RWPE1 (cell line): ENCODE measurements around the gene CASTOR1.
A peak's percentile ranks its signal among the peaks of the same experiment; 100 is the strongest.

ENCODE experiments used
- CTCF ChIA-PET: fragments of 350-600 bp; sonication (Branson Sonifier 250); formaldehyde crosslinking; extraction: SDS; loops from one replicate; lab custom pipeline; 2021; lab: Yijun Ruan, JAX
- POLR2A ChIA-PET: fragments of 400-600 bp; formaldehyde crosslinking; extraction: SDS; loops from one replicate; lab custom pipeline; 2020; ENCODE audit warnings: antibody characterized with exemption; ENCODE audit not compliant: low non-redundant PET; lab: Yijun Ruan, JAX
- DNase-seq: peaks from one replicate; pipeline ENCODE4 v3.0.0; 2012; ENCODE audit warnings: low spot score
- H3K27ac ChIP-seq: fragments of 450-650 bp; 2 replicates; pipeline ENCODE4 v1.5.1; 2017
- CTCF ChIP-seq: fragments of 450-650 bp; conservative IDR thresholded peaks from 2 replicates; pipeline ENCODE4 v1.5.1; 2017; ENCODE audit warnings: low read depth, mild to moderate bottlenecking

Gene CASTOR1

GRCh38 chr22:30293026-30293425 lies 3.7 kb upstream of the CASTOR1 start:
- CTCF ChIA-PET = no interaction called here
- no peak for TF ChIP-seq CTCF

GRCh38 chr22:30292069-30292970 lies 3.0 kb upstream of the CASTOR1 start:
- H3K27ac ChIP-seq = peak overlapping the region; percentile 95
- ChIA-PET POLR2A (no interaction called here), CTCF (interaction anchor here (0.6 kb wide), 1 partner anchor 666 kb away, joined by 4 read pairs; no protein-coding TSS in a partner anchor)
- no peak for DNase-seq
- TF ChIP-seq CTCF = no peak

More at GRCh38 chr22:30293026-30293425, 3.7 kb upstream of the CASTOR1 start:
- POLR2A ChIA-PET = no interaction called here
- peak overlapping the region; percentile 95 for H3K27ac ChIP-seq
- DNase-seq = no peak

- peak; percentile 64 for DNase-seq
- no peak for TF ChIP-seq CTCF
- peak overlapping the region; percentile 95 for H3K27ac ChIP-seq
- ChIA-PET CTCF (interaction anchor here (1.2 kb wide), 1 partner anchor 96 kb away, joined by 4 read pairs; no protein-coding TSS in a partner anchor), POLR2A (no interaction called here)
Measured at GRCh38 chr22:30291058-30291892, 2.0 kb upstream of the CASTOR1 start.

- TF ChIP-seq CTCF = no peak
- ChIA-PET CTCF (interaction anchor here (0.6 to 1.3 kb wide), 3 partner anchors 63 to 97 kb away, joined by 3 to 4 read pairs (median 3); partner anchors contain the start of gene RNF215), POLR2A (no interaction called here)
- peak; percentile 57 for DNase-seq
- peak overlapping the region; percentile 95 for H3K27ac ChIP-seq
Measured at GRCh38 chr22:30290342-30291057, 1.2 kb upstream of the CASTOR1 start.

GRCh38 chr22:30289980-30290313 lies 642 bp upstream of the CASTOR1 start:
- H3K27ac ChIP-seq = peak overlapping the region; percentile 95
- no peak for DNase-seq
- ChIA-PET CTCF (interaction anchor here (0.6 to 1.3 kb wide), 3 partner anchors 27 to 97 kb away, joined by 3 read pairs; partner anchors contain the start of gene RNF215), POLR2A (no interaction called here)
- TF ChIP-seq CTCF = no peak
